HepG2 (cell line): ENCODE results near the gene POLR3K. TPM values are rescaled to one million over a fixed set of nuclear protein-coding genes. Genes with fewer than 3 reads are reported as not detected.

ENCODE experiments used
- ARHGAP35 ChIP-seq: sonication (generic); formaldehyde crosslinking; IDR thresholded peaks from 2 replicates; pipeline ENCODE4 v1.9.0; 2022; ENCODE audit warnings: mild to moderate bottlenecking, inconsistent platforms, moderate library complexity, missing genetic modification reagents, borderline replicate concordance
- JARID2 ChIP-seq: sonication (generic); formaldehyde crosslinking; IDR thresholded peaks from 2 replicates; pipeline ENCODE4 v1.8.1; 2023; ENCODE audit warnings: missing genetic modification reagents, inconsistent platforms; ENCODE audit not compliant: insufficient replicate concordance
- MTA1 ChIP-seq: sonication (generic); formaldehyde crosslinking; IDR thresholded peaks from 2 replicates; pipeline ENCODE4 v1.4.0; 2020; ENCODE audit warnings: missing genetic modification reagents, mild to moderate bottlenecking, borderline replicate concordance
- SMARCE1 ChIP-seq: fragments of 450-650 bp; IDR thresholded peaks from 2 replicates; pipeline ENCODE4 v1.6.1; 2017; ENCODE audit warnings: borderline replicate concordance
- ZFP36L1 ChIP-seq: sonication (generic); formaldehyde crosslinking; IDR thresholded peaks from 2 replicates; pipeline ENCODE4 v1.8.0; 2022; ENCODE audit warnings: mild to moderate bottlenecking, missing genetic modification reagents, moderate library complexity
- ZNF207 ChIP-seq: fragments of 450-650 bp; IDR thresholded peaks from 2 replicates; pipeline ENCODE4 v1.6.1; 2016; ENCODE audit warnings: antibody characterized with exemption, borderline replicate concordance
- ZNF441 ChIP-seq: sonication (generic); formaldehyde crosslinking; IDR thresholded peaks from 2 replicates; pipeline ENCODE4 v1.7.0; 2021; ENCODE audit warnings: missing genetic modification reagents, borderline replicate concordance
- ZNF484 ChIP-seq: sonication (generic); formaldehyde crosslinking; IDR thresholded peaks from 2 replicates; pipeline ENCODE4 v1.5.1; 2020; ENCODE audit warnings: mild to moderate bottlenecking, low read depth, missing genetic modification reagents, borderline replicate concordance
- ZNF670 ChIP-seq: sonication (generic); formaldehyde crosslinking; IDR thresholded peaks from 2 replicates; pipeline ENCODE4 v1.8.0; 2022; ENCODE audit warnings: mild to moderate bottlenecking, missing genetic modification reagents, borderline replicate concordance
- polyA plus RNA-seq, 8 experiments: library from polyadenylated mRNA; depleted of rRNA in 3 of 8; stranded (reverse) in 7 of 8; unstranded in 1 of 8; fragments of >200 nt; fragmentation: Illumina TruSeq in 4 of 8; extraction: Trizol in 4 of 8; gene quantifications; 2 replicates each; pipeline versions ENCODE4 v1.2.1 to v1.2.3, GENCODE V29; 2011 to 2016; ENCODE audit warnings: low read depth in 4 of 8, missing spikeins in 1 of 8, mixed read lengths in 1 of 8; ENCODE audit not compliant: insufficient read depth in 1 of 8
- total RNA-seq, 5 experiments: library from RNA; depleted of rRNA; stranded (reverse); fragments of >200 nt; fragmentation: Illumina TruSeq; extraction: Trizol; gene quantifications; 2 replicates each; pipeline ENCODE4 v1.2.3, GENCODE V29; 2016; ENCODE audit warnings: low read depth in 1 of 5
- TF ChIP-seq, protein P1 (sequence below): IDR thresholded peaks from 2 replicates; pipeline ENCODE4 v1.6.1; 2016; ENCODE audit warnings: missing compliant biosample characterization, missing genetic modification reagents, borderline replicate concordance
- TF ChIP-seq, protein P2 (sequence below): sonication (generic); formaldehyde crosslinking; IDR thresholded peaks from 2 replicates; pipeline ENCODE4 v1.4.0; 2020; ENCODE audit warnings: mild to moderate bottlenecking, missing genetic modification reagents
- TF ChIP-seq, protein P3 (sequence below): sonication (generic); formaldehyde crosslinking; IDR thresholded peaks from 2 replicates; pipeline ENCODE4 v1.4.0; 2020; ENCODE audit warnings: missing genetic modification reagents
- TF ChIP-seq, protein P4 (sequence below), 2 experiments: sonication (generic) in 1 of 2; formaldehyde crosslinking in 1 of 2; IDR thresholded peaks; 2 replicates each; pipeline versions ENCODE4 v1.5.1 to v1.6.1; 2011 to 2020; ENCODE audit warnings: borderline replicate concordance in 1 of 2, low read depth in 1 of 2, low read length in 1 of 2, mild to moderate bottlenecking in 1 of 2, missing genetic modification reagents in 1 of 2, moderate library complexity in 1 of 2
- TF ChIP-seq, protein P5 (sequence below): fragments of 450-650 bp; IDR thresholded peaks from 2 replicates; pipeline ENCODE4 v1.6.1; 2016

POLR3K gene
- total and polyA plus RNA-seq, 2 of the 13 experiments (the other 11 are each of a cell fraction or from before 2014, with no cell fraction given), result 14.8 to 18.8 TPM

DNA sequence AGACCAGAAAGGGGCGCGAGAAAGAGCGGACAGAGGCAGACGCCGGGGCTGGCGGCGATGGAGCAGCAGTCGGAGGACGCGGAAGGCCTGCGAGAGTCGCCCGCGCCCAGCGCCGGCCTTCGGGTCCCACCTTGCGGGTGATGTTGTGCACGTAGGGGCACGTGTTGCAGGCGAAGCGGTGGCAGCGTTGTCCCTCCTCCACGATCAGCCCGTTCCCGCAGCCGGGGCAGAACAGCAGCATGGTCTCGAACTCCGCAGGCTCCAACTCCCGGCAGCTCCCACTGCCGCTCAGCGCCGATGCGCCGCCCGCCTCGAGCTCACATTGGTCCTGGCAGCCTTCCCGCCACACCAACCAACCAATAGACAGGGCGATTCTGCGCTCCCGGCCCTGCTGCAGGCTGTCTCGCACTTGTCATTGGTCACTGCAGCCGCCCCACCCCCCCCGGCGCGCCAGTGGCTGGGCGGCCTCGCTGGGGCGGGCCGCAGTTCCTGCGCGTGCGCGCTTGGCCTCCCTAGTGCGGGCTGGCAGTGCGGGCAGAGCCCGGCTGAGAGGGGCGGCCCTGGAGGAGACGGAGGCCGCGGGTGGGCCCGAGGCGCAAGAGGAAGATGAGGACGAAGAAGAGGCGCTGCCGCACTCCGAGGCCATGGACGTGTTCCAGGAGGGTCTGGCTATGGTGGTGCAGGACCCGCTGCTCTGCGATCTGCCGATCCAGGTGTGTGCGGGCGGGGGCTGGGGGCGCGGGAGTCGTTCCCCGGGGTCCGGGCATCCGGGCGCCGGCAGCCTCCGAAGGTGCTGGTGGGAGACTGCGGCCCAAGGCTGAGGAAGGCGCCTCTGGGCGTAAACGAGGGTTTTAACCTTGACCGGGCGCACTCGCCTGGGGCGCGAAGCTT is at the start of gene POLR3K, which contains the start of gene SNRNP25 (continued):
- TF ChIP-seq ZNF441 (CRISPR knock-in tag) (peak; percentile 25; the same call in 1 of the 2 replicates), ZNF484 (CRISPR knock-in tag) (no peak), ZNF670 (peak; percentile 65; the same call in 1 of the 2 replicates), MTA1 (peak; percentile 37; the same call in 1 of the 2 replicates), SMARCE1 (no peak), JARID2 (no peak), ARHGAP35 (peak; percentile 67; the same call in 1 of the 2 replicates), ZNF207 (no peak), ZFP36L1 (CRISPR knock-in tag) (no peak)
- TF ChIP-seq, protein P1, sequence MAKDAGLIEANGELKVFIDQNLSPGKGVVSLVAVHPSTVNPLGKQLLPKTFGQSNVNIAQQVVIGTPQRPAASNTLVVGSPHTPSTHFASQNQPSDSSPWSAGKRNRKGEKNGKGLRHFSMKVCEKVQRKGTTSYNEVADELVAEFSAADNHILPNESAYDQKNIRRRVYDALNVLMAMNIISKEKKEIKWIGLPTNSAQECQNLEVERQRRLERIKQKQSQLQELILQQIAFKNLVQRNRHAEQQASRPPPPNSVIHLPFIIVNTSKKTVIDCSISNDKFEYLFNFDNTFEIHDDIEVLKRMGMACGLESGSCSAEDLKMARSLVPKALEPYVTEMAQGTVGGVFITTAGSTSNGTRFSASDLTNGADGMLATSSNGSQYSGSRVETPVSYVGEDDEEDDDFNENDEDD (CRISPR knock-in tag), result peak; percentile 97
- TF ChIP-seq, protein P2, sequence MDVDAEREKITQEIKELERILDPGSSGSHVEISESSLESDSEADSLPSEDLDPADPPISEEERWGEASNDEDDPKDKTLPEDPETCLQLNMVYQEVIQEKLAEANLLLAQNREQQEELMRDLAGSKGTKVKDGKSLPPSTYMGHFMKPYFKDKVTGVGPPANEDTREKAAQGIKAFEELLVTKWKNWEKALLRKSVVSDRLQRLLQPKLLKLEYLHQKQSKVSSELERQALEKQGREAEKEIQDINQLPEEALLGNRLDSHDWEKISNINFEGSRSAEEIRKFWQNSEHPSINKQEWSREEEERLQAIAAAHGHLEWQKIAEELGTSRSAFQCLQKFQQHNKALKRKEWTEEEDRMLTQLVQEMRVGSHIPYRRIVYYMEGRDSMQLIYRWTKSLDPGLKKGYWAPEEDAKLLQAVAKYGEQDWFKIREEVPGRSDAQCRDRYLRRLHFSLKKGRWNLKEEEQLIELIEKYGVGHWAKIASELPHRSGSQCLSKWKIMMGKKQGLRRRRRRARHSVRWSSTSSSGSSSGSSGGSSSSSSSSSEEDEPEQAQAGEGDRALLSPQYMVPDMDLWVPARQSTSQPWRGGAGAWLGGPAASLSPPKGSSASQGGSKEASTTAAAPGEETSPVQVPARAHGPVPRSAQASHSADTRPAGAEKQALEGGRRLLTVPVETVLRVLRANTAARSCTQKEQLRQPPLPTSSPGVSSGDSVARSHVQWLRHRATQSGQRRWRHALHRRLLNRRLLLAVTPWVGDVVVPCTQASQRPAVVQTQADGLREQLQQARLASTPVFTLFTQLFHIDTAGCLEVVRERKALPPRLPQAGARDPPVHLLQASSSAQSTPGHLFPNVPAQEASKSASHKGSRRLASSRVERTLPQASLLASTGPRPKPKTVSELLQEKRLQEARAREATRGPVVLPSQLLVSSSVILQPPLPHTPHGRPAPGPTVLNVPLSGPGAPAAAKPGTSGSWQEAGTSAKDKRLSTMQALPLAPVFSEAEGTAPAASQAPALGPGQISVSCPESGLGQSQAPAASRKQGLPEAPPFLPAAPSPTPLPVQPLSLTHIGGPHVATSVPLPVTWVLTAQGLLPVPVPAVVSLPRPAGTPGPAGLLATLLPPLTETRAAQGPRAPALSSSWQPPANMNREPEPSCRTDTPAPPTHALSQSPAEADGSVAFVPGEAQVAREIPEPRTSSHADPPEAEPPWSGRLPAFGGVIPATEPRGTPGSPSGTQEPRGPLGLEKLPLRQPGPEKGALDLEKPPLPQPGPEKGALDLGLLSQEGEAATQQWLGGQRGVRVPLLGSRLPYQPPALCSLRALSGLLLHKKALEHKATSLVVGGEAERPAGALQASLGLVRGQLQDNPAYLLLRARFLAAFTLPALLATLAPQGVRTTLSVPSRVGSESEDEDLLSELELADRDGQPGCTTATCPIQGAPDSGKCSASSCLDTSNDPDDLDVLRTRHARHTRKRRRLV, result no peak
- TF ChIP-seq, protein P3, sequence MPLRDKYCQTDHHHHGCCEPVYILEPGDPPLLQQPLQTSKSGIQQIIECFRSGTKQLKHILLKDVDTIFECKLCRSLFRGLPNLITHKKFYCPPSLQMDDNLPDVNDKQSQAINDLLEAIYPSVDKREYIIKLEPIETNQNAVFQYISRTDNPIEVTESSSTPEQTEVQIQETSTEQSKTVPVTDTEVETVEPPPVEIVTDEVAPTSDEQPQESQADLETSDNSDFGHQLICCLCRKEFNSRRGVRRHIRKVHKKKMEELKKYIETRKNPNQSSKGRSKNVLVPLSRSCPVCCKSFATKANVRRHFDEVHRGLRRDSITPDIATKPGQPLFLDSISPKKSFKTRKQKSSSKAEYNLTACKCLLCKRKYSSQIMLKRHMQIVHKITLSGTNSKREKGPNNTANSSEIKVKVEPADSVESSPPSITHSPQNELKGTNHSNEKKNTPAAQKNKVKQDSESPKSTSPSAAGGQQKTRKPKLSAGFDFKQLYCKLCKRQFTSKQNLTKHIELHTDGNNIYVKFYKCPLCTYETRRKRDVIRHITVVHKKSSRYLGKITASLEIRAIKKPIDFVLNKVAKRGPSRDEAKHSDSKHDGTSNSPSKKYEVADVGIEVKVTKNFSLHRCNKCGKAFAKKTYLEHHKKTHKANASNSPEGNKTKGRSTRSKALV (CRISPR knock-in tag), result 0 out of 2 replicates have a peak, but pooled peaks have one; percentile 37
- TF ChIP-seq, protein P4, sequence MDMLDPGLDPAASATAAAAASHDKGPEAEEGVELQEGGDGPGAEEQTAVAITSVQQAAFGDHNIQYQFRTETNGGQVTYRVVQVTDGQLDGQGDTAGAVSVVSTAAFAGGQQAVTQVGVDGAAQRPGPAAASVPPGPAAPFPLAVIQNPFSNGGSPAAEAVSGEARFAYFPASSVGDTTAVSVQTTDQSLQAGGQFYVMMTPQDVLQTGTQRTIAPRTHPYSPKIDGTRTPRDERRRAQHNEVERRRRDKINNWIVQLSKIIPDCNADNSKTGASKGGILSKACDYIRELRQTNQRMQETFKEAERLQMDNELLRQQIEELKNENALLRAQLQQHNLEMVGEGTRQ (IDR thresholded peaks at IDR 0.05; ENCODE audit: low read depth, low read length), result no peak
- TF ChIP-seq, protein P4 (CRISPR knock-in tag; IDR thresholded peaks at IDR 0.05; ENCODE audit: borderline replicate concordance), result peak; percentile 61; the same call in 1 of the 2 replicates
- TF ChIP-seq, protein P5, sequence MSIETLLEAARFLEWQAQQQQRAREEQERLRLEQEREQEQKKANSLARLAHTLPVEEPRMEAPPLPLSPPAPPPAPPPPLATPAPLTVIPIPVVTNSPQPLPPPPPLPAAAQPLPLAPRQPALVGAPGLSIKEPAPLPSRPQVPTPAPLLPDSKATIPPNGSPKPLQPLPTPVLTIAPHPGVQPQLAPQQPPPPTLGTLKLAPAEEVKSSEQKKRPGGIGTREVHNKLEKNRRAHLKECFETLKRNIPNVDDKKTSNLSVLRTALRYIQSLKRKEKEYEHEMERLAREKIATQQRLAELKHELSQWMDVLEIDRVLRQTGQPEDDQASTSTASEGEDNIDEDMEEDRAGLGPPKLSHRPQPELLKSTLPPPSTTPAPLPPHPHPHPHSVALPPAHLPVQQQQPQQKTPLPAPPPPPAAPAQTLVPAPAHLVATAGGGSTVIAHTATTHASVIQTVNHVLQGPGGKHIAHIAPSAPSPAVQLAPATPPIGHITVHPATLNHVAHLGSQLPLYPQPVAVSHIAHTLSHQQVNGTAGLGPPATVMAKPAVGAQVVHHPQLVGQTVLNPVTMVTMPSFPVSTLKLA, result peak; percentile 6; the same call in 1 of the 2 replicates
